Kidney epithelial cell (primary cell): ENCODE measurements around the gene CTNNA3. TPM values are rescaled to one million over a fixed set of nuclear protein-coding genes. Genes with fewer than 3 reads are reported as not detected.
A peak's percentile ranks its signal among the peaks of the same experiment; 100 is the strongest.

Experiments
- DNase-seq: peaks from one replicate; pipeline ENCODE4 v3.0.0-alpha.2; 2010; ENCODE audit warnings: low read depth
- H3K27me3 ChIP-seq: 2 replicates; pipeline ENCODE4 v1.6.0; 2011; ENCODE audit warnings: low read length; ENCODE audit not compliant: control insufficient read depth, insufficient read depth
- H3K36me3 ChIP-seq: 2 replicates; pipeline ENCODE4 v1.5.1; 2011; ENCODE audit warnings: low read length; ENCODE audit not compliant: control insufficient read depth, insufficient read depth
- H3K4me3 ChIP-seq: 2 replicates; pipeline ENCODE4 v1.5.1; 2011; ENCODE audit warnings: low read depth, mild to moderate bottlenecking, control low read depth, low read length
- total RNA-seq: library from RNA; depleted of rRNA; stranded (reverse); fragments of >200 nt; gene quantifications from 2 replicates; pipeline ENCODE4 v1.2.3, GENCODE V29; 2015
- TF ChIP-seq, protein P1 (sequence below): IDR thresholded peaks from 2 replicates; pipeline ENCODE4 v1.5.1; 2011; ENCODE audit warnings: mild to moderate bottlenecking, moderate library complexity, low read length, control low read depth, inconsistent platforms; ENCODE audit not compliant: insufficient read depth, poor library complexity, severe bottlenecking

Gene CTNNA3
- total RNA-seq, 1 donor from 2014 or later = 0.79 TPM

DNA sequence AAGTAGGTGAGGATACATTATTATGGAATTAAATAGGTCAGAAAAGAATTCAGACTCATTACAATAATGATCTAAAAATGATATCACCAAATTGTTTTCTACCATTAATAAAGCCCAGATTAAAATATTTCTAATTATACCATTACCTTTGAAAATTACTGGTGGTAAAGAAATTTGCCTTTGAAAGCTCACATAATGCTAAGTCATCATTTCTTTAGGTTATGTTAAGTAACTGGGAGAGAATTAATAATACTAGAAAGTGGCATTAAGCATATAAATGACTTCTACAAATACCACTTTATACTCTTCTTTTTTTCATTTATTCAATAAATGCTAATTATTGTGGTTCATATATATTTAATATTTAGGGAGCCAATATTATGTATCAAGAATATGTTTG is 1411.4 kb downstream of the CTNNA3 start:
- Histone ChIP-seq H3K36me3 (no peaks in the 10 kb centered on the region), H3K27me3 (no peaks in the 10 kb centered on the region), H3K4me3 (no peak overlapping the region)
- DNase-seq = no peak
- TF ChIP-seq, protein P1, sequence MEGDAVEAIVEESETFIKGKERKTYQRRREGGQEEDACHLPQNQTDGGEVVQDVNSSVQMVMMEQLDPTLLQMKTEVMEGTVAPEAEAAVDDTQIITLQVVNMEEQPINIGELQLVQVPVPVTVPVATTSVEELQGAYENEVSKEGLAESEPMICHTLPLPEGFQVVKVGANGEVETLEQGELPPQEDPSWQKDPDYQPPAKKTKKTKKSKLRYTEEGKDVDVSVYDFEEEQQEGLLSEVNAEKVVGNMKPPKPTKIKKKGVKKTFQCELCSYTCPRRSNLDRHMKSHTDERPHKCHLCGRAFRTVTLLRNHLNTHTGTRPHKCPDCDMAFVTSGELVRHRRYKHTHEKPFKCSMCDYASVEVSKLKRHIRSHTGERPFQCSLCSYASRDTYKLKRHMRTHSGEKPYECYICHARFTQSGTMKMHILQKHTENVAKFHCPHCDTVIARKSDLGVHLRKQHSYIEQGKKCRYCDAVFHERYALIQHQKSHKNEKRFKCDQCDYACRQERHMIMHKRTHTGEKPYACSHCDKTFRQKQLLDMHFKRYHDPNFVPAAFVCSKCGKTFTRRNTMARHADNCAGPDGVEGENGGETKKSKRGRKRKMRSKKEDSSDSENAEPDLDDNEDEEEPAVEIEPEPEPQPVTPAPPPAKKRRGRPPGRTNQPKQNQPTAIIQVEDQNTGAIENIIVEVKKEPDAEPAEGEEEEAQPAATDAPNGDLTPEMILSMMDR = no peak

GRCh38 chr10:66283874-66284464 is 1412.0 kb downstream of the CTNNA3 start:
- TF ChIP-seq, protein P1 = no peak
- Histone ChIP-seq H3K36me3 (no peaks in the 10 kb centered on the region), H3K4me3 (no peak overlapping the region), H3K27me3 (no peaks in the 10 kb centered on the region)
- no peak for DNase-seq

- DNase-seq = no peak
- no peaks in the 10 kb centered on the region for H3K36me3 ChIP-seq
- TF ChIP-seq, protein P1 = no peak
- no peaks in the 10 kb centered on the region for H3K27me3 ChIP-seq
- H3K4me3 ChIP-seq = no peak overlapping the region
Measured at GRCh38 chr10:66283064-66283463, 1412.9 kb downstream of the CTNNA3 start.

GRCh38 chr10:66281327-66281726 is 1414.7 kb downstream of the CTNNA3 start:
- Histone ChIP-seq H3K27me3 (no peaks in the 10 kb centered on the region), H3K4me3 (no peak overlapping the region), H3K36me3 (no peaks in the 10 kb centered on the region)
- no peak for DNase-seq
- TF ChIP-seq, protein P1 = no peak

DNA sequence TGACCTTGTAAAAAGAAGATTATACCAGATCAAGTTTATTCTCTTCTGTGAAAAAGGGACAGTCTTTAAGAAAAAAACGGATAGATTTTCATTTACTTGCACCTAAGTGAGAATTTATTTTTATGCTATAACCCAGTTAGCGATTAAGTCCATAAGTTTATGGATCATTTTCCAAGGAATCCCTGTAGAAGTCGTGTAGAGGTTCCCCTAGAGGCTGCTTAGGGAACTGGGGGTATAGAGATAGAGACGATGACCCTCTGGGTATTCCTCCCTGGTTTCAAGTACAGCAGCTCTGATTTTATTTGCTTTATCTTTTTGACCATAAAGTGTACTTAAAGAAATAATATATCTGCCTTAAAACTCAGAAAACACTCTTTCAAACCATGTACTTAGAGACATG is 1418.5 kb downstream of the CTNNA3 start:
- Histone ChIP-seq H3K4me3 (no peak overlapping the region), H3K36me3 (no peaks in the 10 kb centered on the region), H3K27me3 (no peaks in the 10 kb centered on the region)
- TF ChIP-seq, protein P1 = peak; percentile 21
- DNase-seq = no peak

- no peak for DNase-seq
- no peaks in the 10 kb centered on the region for H3K27me3 ChIP-seq
- H3K36me3 ChIP-seq = no peaks in the 10 kb centered on the region
- TF ChIP-seq, protein P1 = no peak
- H3K4me3 ChIP-seq = no peak overlapping the region
Measured at GRCh38 chr10:66273966-66274519, 1422.0 kb downstream of the CTNNA3 start.
